A549 (cell line): ENCODE results near the gene TUSC2.

Source experiments
- CTCF ChIP-seq: fragments of >200 bp; sonication (Bioruptor Twin); formaldehyde crosslinking; IDR thresholded peaks from 3 replicates; pipeline ENCODE4 v1.5.1; 2016
- HDAC2 ChIP-seq: fragments of 200-600 bp; sonication (generic); IDR thresholded peaks from 2 replicates; pipeline ENCODE4 v1.6.1; 2016
- JUNB ChIP-seq: fragments of >200 bp; sonication (Bioruptor Twin); formaldehyde crosslinking; IDR thresholded peaks from 2 replicates; pipeline ENCODE4 v1.6.1; 2016
- MAX ChIP-seq: IDR thresholded peaks from 2 replicates; pipeline ENCODE4 v1.6.1; 2012
- PHF8 ChIP-seq: fragments of 200-600 bp; sonication (generic); IDR thresholded peaks from 2 replicates; pipeline ENCODE4 v1.6.1; 2016; ENCODE audit warnings: low read depth, mild to moderate bottlenecking, antibody characterized with exemption, moderate library complexity, borderline replicate concordance
- ZC3H11A ChIP-seq: fragments of 450-650 bp; IDR thresholded peaks from 2 replicates; pipeline ENCODE4 v1.6.1; 2014; ENCODE audit warnings: antibody characterized with exemption, mild to moderate bottlenecking
- ZFP36 ChIP-seq: fragments of 450-650 bp; IDR thresholded peaks from 2 replicates; pipeline ENCODE4 v1.6.1; 2014; ENCODE audit warnings: borderline replicate concordance; ENCODE audit not compliant: partially characterized antibody

- TF ChIP-seq JUNB (no peak), CTCF (no peak), ZFP36 (no peak), ZC3H11A (no peak), PHF8 (no peak), HDAC2 (no peak), MAX (no peak)
Observed at GRCh38 chr3:50338965-50339364, 10.9 kb upstream of the TUSC2 start.
